DMS153 (cell line): Measurements from ENCODE around the gene RRP9.

ENCODE experiments used
- DNase-seq: peaks from one replicate; lab custom pipeline; 2025; lab: John Stamatoyannopoulos, UW

Gene RRP9

DNA sequence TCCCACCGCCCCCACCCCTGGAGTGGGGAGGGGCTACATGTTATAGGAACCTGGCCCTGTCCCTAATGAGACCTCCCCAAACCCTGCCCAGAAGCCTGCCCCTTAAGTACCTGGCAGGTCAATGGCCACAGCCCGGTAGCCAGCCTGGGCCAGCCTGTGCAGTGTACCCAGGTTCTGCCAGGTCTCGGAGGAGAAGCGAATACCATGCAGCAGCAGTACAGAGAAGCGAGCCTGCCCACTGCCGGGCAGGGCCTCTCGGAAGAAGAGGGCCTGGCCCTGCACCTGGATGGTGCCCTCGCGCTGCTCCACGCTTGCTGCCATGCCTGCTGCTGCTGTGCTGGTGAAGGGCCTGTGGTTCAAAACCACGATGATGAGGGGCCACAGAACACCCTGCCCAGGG lies 29.6 kb upstream of the RRP9 start:
- no peak for DNase-seq

GRCh38 chr3:51970606-51971300 lies 29.0 kb upstream of the RRP9 start:
- DNase-seq: no peak

DNA sequence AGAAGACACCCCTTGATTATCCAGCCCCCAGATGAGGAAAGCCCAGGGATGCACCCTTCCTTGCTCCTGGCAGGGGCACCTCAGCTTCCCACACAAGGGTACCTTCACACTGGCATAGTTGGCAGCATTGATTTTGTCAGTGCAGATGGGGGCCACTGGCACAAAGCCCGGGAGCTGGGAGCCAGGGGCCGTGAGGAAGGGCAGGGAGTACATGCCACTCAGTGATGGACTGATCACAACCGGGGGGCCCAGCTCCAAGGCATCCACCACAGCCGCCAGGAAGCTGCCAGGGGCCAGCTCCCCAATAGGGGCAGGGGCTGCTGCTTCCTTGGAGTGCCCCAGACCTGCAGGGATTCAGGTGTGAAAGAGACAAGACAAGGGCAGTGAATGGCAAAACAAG lies 28.1 kb upstream of the RRP9 start:
- DNase-seq: no peak

GRCh38 chr3:51968883-51969678 lies 27.4 kb upstream of the RRP9 start:
- no peak for DNase-seq

- DNase-seq: no peak
Measured at GRCh38 chr3:51968170-51968775, 26.6 kb upstream of the RRP9 start.

DNA sequence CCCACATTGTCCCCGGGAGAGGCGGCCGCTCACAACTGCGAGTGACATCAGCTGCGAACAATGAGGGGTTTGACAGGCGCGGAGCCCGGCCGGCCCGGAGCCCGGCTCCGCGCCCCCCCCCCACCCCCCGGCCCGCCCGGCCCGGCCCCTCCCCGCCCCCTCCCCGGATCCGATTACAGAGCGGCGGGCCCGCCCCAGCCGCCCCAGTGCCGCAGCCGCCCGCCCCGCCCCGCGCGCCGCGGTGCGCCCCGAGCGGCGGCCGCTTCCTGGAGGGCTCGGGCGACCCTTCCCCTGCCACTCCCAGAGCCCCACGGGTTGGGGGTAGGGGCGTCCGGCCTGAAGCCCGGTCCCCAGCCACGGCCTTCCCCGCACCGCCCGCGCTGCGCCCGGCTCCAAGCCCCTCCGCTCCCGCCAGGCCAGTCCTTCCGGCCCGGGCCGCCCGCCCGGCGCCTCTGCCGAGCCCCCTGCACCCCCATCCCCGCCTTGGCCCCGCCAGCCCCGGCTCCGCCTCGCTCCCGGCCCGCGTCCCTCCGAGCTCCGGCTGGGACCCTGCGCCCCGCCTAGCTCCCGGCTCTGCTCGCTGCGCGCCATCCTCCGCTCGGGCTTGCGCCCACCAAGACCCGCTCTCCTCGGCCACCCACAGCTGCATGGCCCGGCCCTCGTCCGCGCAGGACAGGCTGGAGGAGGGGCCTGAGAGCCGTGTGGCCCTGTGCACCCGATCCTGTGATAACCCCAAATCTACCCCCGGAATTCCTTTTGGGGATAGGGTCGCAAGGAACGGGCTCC lies 25.9 kb upstream of the RRP9 start, which contains the start of gene PCBP4:
Gene PCBP4 (minus strand): TSS at position 71 of the 786 bp plus-strand sequence. CDS start 6,214 bp downstream, outside the sequence.
- no peak for DNase-seq

- DNase-seq: no peak
Measured at GRCh38 chr3:51966922-51967383, 25.2 kb upstream of the RRP9 start.

- no peak for DNase-seq
Measured at GRCh38 chr3:51966486-51966885, 24.8 kb upstream of the RRP9 start.

- no peak for DNase-seq
Measured at GRCh38 chr3:51966016-51966415, 24.3 kb upstream of the RRP9 start.

DNA sequence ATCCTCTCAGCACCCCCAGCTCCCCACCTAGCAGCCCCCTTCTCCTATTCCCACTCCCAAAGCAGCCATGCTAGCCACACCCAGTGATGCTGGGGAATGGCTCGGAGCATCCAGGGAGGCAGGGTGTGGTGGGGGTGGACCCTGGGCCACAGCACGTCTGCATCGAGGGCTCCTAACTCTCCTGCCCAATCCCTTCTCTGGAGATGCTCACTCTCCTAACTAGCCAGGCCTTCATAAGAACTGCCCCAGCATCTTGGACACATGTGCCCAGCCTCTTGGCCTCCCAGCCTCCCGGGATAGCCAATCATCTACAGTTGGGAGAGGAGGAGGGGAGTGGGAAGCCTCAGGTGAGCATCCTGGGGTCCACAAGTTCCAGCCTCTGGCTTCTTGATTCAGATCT lies 22.8 kb upstream of the RRP9 start:
- DNase-seq: no peak

- no peak for DNase-seq
Measured at GRCh38 chr3:51963951-51964451, 22.3 kb upstream of the RRP9 start.

DNA sequence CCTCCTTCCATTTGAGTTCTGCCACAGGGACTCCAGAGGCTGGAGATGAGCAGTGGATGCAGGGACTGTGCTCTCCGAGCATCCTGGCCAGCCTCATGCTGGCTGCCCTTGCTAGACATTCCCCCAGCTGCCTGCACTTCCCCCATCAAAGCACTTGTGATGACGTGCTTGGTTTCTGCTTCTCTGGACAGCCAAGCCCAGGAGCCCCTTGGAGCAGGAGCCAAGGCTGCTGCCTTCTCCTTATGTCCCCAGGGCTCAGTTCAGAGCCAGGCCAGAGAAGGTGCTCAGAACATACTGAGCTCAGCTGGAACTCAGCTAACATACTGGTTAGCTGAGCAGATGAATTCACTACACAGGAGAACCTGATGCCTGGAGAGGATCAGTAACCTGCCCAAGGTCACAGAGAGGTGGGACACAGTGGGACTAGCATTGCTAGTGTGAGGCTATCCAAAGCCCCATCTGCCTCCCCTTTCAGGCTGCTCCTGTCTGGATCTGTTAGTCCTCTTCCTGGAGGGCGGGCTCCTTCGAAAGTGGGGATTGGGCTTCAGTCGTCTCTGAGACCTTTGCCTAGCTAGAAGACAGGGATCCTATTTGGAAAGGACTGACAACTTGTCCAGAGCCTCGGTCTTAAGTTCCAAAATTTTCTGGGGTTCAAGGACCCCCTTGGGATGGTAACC lies 21.3 kb upstream of the RRP9 start:
- DNase-seq: no peak

DNA sequence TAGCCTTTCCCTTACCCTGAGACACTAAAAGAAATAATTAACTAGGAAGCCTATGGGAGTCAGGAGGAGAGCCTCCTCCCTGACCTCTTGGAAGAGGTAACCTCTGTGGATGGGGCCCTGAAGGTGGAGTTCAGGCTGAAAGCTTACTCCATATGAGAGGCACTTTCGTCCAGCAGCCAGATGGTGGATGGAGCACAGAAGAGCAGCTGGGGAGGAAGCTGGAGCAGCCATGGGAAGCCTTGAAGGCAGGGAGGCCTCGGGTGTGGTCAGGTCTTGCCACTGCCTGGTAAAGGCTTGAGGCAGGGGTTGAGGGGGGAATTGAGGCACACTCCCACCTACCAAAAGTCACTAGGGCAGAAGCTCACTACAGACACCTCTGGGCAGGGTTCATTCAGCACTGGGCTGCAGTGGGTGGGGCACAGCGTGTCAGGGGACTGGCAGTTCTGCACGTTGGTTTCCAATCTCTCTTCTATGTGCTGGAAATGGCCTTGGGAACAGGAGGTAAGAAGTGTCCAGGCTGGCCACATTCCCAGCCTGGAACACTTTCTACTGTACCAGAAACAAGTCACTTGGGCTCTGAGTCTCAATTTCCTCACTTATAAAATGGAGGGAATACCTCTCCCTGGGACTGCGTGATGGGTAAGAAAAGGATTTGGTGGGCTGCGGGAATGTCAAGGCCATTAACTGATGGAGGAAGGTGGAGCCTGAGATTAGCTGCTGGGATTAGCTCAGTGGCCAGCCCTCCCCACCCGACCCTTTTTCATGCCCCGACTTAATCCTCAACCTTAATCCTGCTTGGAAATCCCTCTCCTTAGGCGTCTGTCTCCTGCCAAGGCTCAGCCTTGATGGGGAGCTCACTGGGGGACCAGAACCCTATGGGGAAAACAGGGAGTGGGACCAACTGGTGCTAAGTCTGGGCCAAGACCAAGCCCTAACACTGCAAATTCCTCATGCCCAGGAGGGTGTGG lies 20.2 kb upstream of the RRP9 start:
- DNase-seq: no peak

DNA sequence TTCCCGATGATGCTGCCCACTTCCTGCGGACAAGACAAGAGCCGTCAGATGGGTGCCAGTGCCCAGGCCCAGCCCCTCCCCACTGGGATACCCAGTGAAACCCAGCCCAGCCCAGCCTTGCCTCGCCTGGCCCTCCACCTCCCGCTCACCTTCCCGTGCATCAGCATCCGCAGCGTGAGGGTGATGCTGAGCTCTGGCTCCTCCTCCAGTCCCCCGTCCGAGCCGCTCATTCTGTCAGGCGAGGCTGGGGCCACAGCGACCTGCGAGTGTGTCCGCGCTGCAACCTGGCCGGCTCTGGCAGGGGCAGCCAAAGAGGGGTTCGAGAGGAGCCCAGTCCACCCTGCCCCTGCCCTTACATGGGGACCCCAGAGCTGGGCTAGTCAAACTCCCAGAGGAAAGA lies 19.3 kb upstream of the RRP9 start:
- DNase-seq: no peak

- DNase-seq: no peak
Measured at GRCh38 chr3:51960386-51960785, 18.7 kb upstream of the RRP9 start.

DNA sequence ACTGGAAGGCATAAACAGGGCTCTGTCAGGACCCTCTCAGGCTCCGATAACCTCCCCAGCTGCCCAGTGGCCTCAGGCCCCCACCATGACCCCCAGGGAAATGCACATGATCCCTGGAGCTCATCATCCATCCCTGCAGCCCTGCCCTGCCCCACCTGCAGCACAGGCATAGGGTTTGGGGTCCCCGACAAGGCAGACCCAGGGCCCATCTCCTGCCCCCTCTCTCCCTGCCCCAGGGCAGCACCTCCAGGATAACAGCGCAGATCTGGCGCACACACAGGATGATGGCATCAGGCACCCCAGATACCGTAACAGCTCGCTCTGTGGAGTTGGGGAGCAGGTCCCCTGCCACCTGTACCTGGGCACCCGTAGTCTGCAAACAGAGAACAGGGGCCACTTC lies 17.9 kb upstream of the RRP9 start:
- DNase-seq: no peak

DNA sequence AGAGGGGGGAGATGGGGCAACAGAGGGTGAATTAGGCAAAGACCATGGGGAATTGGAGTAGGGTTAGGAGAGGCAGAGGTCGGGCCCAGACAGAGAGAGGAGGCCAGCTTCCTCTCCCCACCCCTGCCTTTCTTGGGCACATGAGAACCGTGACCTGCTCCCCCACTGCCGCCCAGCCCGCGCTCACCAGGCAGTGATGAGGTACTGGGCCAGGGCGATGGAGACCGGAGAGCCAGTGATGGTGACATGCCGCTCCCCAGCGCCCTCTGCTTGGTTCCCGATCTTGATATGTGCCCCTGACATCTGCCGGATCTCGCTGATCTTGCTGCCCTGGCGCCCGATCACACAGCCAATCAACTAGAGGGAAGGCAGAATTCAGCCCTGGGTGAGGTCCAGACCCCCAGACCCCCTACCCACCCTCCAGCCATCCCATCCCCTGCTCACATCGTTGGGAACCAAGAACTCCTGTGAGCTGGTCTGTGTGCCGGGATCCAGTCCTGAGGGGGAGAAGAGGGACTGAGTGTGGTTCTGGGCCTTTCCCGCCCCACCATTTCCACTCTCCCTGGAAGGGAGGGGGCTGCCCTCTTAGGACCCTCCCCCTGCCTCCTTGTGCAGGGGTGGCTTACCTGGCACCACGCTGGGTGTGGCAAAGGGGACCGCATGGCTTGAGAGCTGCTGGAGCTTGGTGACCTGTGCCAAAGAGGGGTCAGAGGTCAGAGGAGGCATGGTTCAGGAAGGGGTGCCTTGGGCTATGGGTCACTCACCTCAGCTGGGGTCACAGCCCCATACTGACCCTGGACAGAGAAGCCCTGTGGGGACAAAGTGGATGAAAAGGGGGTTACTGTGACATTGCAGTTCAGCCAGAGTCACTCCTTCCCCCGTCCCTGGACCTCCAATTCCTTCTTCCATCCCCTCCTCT lies 17.2 kb upstream of the RRP9 start:
- DNase-seq: no peak

DNA sequence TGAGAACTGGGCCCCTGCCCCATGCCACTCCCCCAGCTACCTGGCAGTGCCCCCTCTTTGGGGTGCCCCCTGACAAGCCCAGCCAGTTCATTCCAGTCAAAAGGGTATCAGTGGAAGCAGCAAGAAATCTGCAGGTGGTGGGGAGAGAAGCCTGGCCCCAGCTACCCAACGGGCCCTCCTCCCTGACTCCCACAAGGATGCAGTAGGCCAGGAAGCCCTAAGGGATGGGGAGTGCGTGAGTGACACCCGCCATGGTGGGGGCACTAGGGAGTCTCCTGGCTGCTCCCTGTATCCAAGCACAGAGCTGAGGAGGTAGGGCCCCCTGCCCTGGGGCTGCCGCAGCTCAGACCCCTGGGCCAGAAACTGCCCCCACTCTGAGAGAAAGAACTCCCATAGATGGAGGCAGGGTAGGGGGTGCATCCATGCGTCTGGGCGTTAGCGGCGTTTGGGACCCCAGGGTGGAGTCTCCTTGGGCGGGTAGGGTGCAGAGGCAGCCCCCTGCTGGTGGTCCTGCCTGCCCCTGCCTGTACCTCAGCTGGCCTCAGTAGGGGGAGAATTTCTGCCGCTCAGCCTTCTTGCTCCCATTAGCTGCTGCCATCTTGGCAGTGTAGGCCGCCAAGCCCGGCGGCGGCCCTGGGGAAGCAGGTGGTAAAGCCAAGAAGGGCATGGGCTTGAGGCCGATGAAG lies 16.0 kb upstream of the RRP9 start:
- DNase-seq: no peak
